HFF-Myc (cell line): ENCODE measurements around the gene KCTD8.

ENCODE experiments used
- DNase-seq: peaks from one replicate; pipeline ENCODE4 v3.0.0-alpha.2; 2011; ENCODE audit warnings: low read depth; ENCODE audit errors: extremely low read depth
- H3K4me3 ChIP-seq: replicated peaks from 2 replicates; pipeline ENCODE4 v1.5.1; 2011; ENCODE audit warnings: low read depth, mild to moderate bottlenecking, control low read depth, low read length
- TF ChIP-seq, protein P1 (sequence below): IDR thresholded peaks from 2 replicates; pipeline ENCODE4 v1.5.1; 2012; ENCODE audit warnings: mild to moderate bottlenecking, low read depth, low read length, control low read depth; ENCODE audit errors: missing control alignments

The KCTD8 gene

DNA sequence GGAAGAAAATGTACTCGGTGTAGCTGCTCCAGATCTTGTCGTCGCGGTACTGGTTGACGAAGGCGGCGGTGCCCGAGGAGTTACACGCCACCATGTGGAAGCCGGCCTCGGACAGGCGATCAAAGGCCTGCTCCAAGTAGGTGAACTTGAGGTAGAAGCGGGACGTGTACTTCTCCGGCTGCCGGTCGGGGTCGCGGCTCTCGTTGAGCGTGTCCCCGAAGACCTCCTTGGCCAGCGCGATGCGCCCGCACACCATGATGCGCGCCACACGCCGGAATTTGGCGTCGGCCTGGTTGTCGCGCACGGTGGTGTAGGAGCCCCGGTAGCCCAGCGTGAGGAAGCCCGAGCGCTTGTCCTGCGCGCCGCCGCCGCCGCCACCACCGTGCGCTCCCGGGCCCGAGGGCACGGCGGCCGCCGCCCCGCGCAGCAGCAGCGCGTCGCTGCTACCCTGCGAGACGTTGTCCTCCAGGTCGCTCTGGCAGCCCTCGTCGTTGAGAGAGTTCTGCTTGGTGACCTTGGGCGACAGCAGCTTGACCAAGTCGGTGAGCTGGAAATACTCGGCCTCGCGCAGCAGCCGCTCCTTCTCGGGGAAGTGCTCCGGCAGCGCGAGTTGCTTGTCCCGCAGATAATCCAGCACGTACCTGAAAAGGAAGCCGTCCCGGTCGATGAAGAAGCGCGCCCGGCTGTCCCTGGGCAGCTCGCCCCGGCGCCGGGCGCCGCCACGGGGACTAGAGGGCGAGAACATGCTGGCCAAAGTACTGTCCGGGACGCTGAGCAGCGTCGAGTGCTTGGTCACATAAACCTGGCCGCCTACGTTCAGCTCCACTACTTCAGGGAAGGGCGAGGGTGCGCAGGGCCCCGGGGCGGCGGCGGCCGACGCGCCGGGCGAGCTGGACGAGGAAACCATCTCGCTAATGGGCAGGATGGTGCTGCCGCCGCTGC lies 775 bp downstream of the KCTD8 start:
- H3K4me3 ChIP-seq, result no peak overlapping the region
- TF ChIP-seq, protein P1, sequence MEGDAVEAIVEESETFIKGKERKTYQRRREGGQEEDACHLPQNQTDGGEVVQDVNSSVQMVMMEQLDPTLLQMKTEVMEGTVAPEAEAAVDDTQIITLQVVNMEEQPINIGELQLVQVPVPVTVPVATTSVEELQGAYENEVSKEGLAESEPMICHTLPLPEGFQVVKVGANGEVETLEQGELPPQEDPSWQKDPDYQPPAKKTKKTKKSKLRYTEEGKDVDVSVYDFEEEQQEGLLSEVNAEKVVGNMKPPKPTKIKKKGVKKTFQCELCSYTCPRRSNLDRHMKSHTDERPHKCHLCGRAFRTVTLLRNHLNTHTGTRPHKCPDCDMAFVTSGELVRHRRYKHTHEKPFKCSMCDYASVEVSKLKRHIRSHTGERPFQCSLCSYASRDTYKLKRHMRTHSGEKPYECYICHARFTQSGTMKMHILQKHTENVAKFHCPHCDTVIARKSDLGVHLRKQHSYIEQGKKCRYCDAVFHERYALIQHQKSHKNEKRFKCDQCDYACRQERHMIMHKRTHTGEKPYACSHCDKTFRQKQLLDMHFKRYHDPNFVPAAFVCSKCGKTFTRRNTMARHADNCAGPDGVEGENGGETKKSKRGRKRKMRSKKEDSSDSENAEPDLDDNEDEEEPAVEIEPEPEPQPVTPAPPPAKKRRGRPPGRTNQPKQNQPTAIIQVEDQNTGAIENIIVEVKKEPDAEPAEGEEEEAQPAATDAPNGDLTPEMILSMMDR, result no peak
- DNase-seq, result no peak

DNA sequence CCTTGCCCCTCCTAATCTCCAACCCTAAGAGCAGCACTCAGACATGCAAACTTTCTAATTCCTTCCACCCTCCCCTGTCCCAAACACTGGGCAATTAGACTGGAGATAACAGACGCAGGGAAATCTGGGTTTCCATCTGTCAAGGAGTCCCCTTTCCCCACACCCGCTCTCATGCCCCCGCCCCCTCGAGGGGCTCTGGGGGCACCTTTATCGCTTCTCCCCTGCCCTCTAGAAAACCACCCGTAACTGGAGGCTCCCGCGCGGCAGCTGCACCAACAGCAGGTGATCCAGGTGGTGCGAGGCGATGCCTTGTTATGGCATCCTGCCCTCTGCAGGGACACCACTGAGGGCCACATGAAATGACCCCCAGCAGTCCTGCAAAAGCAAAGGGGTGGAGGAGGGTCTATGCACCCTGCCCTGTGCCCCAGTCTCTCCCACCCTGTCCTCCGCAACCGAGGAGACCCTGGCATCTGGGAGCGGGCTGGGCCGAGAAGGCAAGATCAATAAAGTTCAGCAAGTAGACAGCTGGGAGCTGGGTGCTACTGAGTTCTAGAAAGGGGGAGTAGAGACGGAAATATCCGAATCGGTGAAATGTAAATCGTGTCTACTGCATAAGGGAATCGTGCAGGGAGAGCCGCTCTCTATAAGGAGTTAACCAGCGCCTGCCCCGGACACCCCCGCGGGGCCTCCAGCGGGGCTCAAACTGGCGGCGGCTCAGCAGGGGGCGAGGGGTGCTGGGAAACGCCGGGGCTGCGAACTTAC lies 1.6 kb downstream of the KCTD8 start:
- H3K4me3 ChIP-seq, result no peak overlapping the region
- DNase-seq, result no peak
- TF ChIP-seq, protein P1, result no peak

DNA sequence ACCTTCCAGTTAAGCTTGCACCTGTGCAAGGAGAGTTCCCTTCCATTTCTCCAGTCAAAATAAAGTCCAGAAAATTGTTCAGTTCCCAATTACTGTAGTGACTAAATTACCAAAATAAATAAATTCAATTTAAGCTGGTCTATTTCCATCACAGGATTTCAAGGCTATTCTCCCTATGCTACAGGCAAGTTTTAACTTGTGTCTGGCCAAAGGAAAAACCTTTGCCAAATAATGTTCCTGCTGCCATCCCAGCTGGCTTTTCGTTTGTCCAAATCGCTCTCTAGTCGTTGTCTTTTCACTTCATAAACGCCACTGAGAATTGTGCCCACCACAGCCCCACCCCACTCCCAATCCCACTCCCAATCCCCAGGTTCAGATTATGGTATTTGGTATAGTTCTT lies 2.4 kb downstream of the KCTD8 start:
- no peak overlapping the region for H3K4me3 ChIP-seq
- no peak for DNase-seq
- TF ChIP-seq, protein P1, result no peak

DNA sequence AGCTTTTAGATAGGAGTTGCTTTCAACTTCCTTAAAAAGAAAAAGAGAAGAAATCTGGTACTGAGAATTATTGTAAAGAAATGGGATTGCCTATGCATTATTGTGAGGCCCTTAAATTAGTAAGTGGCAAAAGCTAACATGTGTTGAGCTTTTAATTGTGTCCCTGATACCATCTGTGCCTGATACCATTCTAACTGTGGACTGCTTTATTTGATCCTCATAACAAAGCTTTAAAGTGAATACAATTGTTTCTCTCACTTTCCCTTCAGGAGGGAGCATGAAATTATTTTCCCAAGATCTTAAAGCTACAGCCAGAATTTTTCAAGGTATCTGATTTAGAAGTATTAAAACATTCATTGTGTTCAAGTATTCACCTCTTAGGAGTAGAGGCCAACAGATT lies 9.9 kb downstream of the KCTD8 start:
- TF ChIP-seq, protein P1, result no peak
- DNase-seq, result no peak
- H3K4me3 ChIP-seq, result no peak overlapping the region

DNA sequence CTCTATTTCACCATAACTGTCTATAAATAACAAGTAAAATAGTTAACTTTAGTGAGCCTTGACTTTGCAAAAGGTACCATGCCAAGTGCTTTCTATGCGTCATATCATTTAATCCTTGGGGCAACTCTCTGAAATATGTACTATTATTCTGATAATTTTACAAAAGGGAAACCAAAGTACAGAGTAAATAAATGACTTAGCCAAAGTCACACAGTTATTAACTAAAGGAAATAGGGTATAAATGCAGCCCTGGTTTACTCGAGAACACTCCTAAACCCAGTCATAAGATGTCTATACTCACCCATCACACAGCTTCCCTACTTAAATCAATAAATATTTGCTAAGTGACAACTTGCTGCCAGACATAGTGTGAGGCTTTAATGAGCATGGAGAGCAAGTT lies 14.4 kb downstream of the KCTD8 start:
- no peak for DNase-seq
- no peak overlapping the region for H3K4me3 ChIP-seq
- TF ChIP-seq, protein P1, result no peak

DNA sequence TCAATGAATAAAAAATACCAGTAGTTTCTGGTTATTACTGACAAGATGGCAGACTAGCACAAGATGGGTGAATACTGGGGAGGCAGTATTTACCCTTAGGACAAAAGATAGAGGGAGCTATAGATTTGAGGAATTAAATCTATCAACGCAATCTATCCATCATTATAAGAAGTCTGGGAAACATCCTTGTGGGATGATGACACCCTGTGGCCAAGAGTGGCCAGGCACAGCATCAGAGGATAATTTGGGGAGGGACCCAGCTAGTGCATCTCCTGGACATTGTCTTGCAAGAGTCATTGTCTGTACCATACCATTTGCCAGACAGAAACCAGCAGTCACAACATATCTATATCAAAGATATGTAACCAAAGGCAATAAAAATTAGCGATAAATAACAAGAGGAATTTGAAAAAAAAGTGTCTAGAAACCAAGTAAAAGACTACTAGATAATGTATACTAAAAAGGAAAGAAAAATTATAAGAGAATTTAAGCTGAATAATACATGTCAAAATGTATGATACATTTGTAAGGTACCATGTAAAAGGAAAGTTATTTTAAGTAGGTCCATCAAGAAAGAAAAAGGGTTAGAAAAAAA lies 22.9 kb downstream of the KCTD8 start:
- H3K4me3 ChIP-seq, result no peak overlapping the region
- DNase-seq, result no peak
- TF ChIP-seq, protein P1, result no peak
